ENCODE results near the gene SLC34A2.

GRCh38 chr4:25710637-25711036, 55.0 kb downstream of the SLC34A2 start:
- TF ChIP-seq CTCF (IDR thresholded peaks at IDR 0.05; ENCODE audit: low read depth, low read length, poor library complexity, severe bottlenecking) = no peak
- TF ChIP-seq EZH2phosphoT487 (IDR thresholded peaks at IDR 0.05; ENCODE audit: borderline replicate concordance, low read length) = no peak
